Measurements from ENCODE around the gene TRAPPC6A. TPM values are rescaled to one million over a fixed set of nuclear protein-coding genes. Genes with fewer than 3 reads are reported as not detected.

TRAPPC6A gene
- total and polyA plus RNA-seq, 2 of the 13 experiments (the other 11 are each of a cell fraction or from before 2014, with no cell fraction given): 6.5 to 21.0 TPM

GRCh38 chr19:45177817-45178261 is at the start of gene TRAPPC6A (continued):
- TF ChIP-seq NFE2 (CRISPR knock-in tag; IDR thresholded peaks at IDR 0.05) (no peak), DMAP1 (CRISPR knock-in tag; IDR thresholded peaks at IDR 0.05) (0 out of 2 replicates have a peak, but pooled peaks have one; percentile 61), ZNF83 (CRISPR knock-in tag; IDR thresholded peaks at IDR 0.05; ENCODE audit: borderline replicate concordance) (no peak), ELF1 (CRISPR knock-in tag; IDR thresholded peaks at IDR 0.05) (no peak), KLF6 (CRISPR knock-in tag; IDR thresholded peaks at IDR 0.05) (peak; percentile 57; the same call in 1 of the 2 replicates), THYN1 (CRISPR knock-in tag; IDR thresholded peaks at IDR 0.05; ENCODE audit: borderline replicate concordance, low read depth) (0 out of 2 replicates have a peak, but pooled peaks have one; percentile 38), ZMYM4 (CRISPR knock-in tag; IDR thresholded peaks at IDR 0.05) (no peak; the same call in 1 of the 2 replicates), KAT7 (CRISPR knock-in tag; IDR thresholded peaks at IDR 0.05; ENCODE audit: borderline replicate concordance) (peak; percentile 63; the same call in 1 of the 2 replicates), ZNF280B (CRISPR knock-in tag; IDR thresholded peaks at IDR 0.05; ENCODE audit: borderline replicate concordance) (no peak), ZNF839 (CRISPR knock-in tag; IDR thresholded peaks at IDR 0.05; ENCODE audit: borderline replicate concordance) (no peak), ZNF577 (CRISPR knock-in tag; IDR thresholded peaks at IDR 0.05; ENCODE audit: borderline replicate concordance, low read depth) (no peak), ZNF841 (CRISPR knock-in tag; IDR thresholded peaks at IDR 0.05; ENCODE audit: borderline replicate concordance) (no peak), ZNF597 (CRISPR knock-in tag; IDR thresholded peaks at IDR 0.05) (no peak), SMAD3 (CRISPR knock-in tag; IDR thresholded peaks at IDR 0.05) (no peak), MZF1 (CRISPR knock-in tag; IDR thresholded peaks at IDR 0.05; ENCODE audit: borderline replicate concordance) (no peak), NONO (IDR thresholded peaks at IDR 0.05) (no peak), NONO (CRISPR knock-in tag; conservative IDR thresholded peaks at IDR 0.05) (no peak), ZNF234 (CRISPR knock-in tag; conservative IDR thresholded peaks at IDR 0.05) (no peak), AGO1 (IDR thresholded peaks at IDR 0.05; ENCODE audit: low read depth, low read length, poor library complexity, severe bottlenecking) (no peak), NFKBIZ (CRISPR knock-in tag; IDR thresholded peaks at IDR 0.05) (peak; percentile 53; the same call in 1 of the 2 replicates), PBX3 (CRISPR knock-in tag; IDR thresholded peaks at IDR 0.05; ENCODE audit: borderline replicate concordance) (no peak), ZNF296 (CRISPR knock-in tag; conservative IDR thresholded peaks at IDR 0.05) (no peak), ZNF747 (CRISPR knock-in tag; IDR thresholded peaks at IDR 0.05; ENCODE audit: borderline replicate concordance) (no peak), MIER3 (CRISPR knock-in tag; IDR thresholded peaks at IDR 0.05; ENCODE audit: borderline replicate concordance) (no peak), MYNN (CRISPR knock-in tag; IDR thresholded peaks at IDR 0.05; ENCODE audit: low read depth) (0 out of 2 replicates have a peak, but pooled peaks have one; percentile 22), ZFP90 (CRISPR knock-in tag; IDR thresholded peaks at IDR 0.05; ENCODE audit: borderline replicate concordance) (no peak), ZNF30 (CRISPR knock-in tag; IDR thresholded peaks at IDR 0.05) (no peak), KMT2B (CRISPR knock-in tag; IDR thresholded peaks at IDR 0.05) (0 out of 2 replicates have a peak, but pooled peaks have one; percentile 19)

Measured in HepG2 (cell line).